Esophagus muscularis mucosa (tissue), 4 donors: Measurements from ENCODE around the gene HECTD4.

Source experiments
- CTCF ChIP-seq, 3 experiments: fragments of 200-600 bp in 2 of 3; fragments of 450-650 bp in 1 of 3; sonication (generic) in 2 of 3; IDR thresholded peaks; one replicate each; pipeline ENCODE4 v1.5.1; 2017 to 2019; ENCODE audit warnings: antibody characterized with exemption in 3 of 3, mild to moderate bottlenecking in 2 of 3, moderate library complexity in 1 of 3
- EP300 ChIP-seq: sonication (generic); formaldehyde crosslinking; IDR thresholded peaks from one replicate; pipeline ENCODE4 v1.6.1; 2017; ENCODE audit warnings: antibody characterized with exemption
- POLR2A ChIP-seq: fragments of 450-650 bp; IDR thresholded peaks from one replicate; pipeline ENCODE4 v1.6.1; 2017; ENCODE audit warnings: antibody characterized with exemption, moderate library complexity, mild to moderate bottlenecking, low read depth
- POLR2AphosphoS5 ChIP-seq, 2 donors: sonication (generic); formaldehyde crosslinking; IDR thresholded peaks; one replicate each; pipeline ENCODE4 v1.6.1; 2017; ENCODE audit warnings: antibody characterized with exemption in 2 of 2

- TF ChIP-seq CTCF (IDR thresholded peaks at IDR 0.05) (no peak), POLR2A (no peak), POLR2AphosphoS5 (IDR thresholded peaks at IDR 0.05) (no peak), EP300 (no peak)
Observed at GRCh38 chr12:112283546-112283945, 98.7 kb downstream of the HECTD4 start.
